ENCODE results near the gene TAGLN2. TPM values are rescaled to one million over a fixed set of nuclear protein-coding genes. Genes with fewer than 3 reads are reported as not detected.

Gene TAGLN2
- total RNA-seq, 5 donors from 2014 or later (not counting 1 experiment from before 2014, with no cell fraction given), result 210 to 372 (median 245) TPM

GRCh38 chr1:159890390-159890789 lies 34.9 kb downstream of the TAGLN2 start:
- Mint-ChIP-seq H3K27ac (no peak overlapping the region), H3K9me3 (no peaks in the 10 kb centered on the region), H3K4me3 (no peak overlapping the region), H3K36me3 (no peaks in the 10 kb centered on the region), H3K27me3 (no peaks in the 10 kb centered on the region), H3K4me1 (peaks cover 5 to 21% (median 17%) of the 10 kb centered on the region in 3 donors)
- Histone ChIP-seq H3K4me3 (ENCODE audit: control insufficient read depth in 1 of 2, extremely low read depth in 1 of 2, low read length in 1 of 2) (no peak overlapping the region), H3K36me3 (ENCODE audit: control insufficient read depth in 2 of 2, extremely low read depth in 1 of 2, insufficient read depth in 1 of 2, low read length in 1 of 2) (no peaks in the 10 kb centered on the region), H3K27ac (ENCODE audit: low read length) (no peak overlapping the region), H3K4me1 (ENCODE audit: control insufficient read depth in 1 of 2, extremely low read depth in 1 of 2, insufficient read depth in 2 of 2, low read length in 2 of 2) (peaks cover 0 to 21% of the 10 kb centered on the region in 2 experiments), H3K27me3 (replicated peaks in 1 of 2; ENCODE audit: control insufficient read depth in 2 of 2, extremely low read depth in 1 of 2, insufficient read depth in 2 of 2, low read length in 1 of 2) (no peaks in the 10 kb centered on the region), H3K9me3 (no peaks in the 10 kb centered on the region)
- ChIA-PET CTCF (interaction anchor here (0.5 to 5.6 kb wide), 12 partner anchors 12 to 123 kb away, joined by 3 to 75 read pairs (median 4); partner anchors contain the start of genes FCRL6 (in 2 of the 2) and DUSP23 (in 1 of the 2)), POLR2A (interaction anchor here (0.5 to 0.7 kb wide), 2 partner anchors 32 to 34 kb away, joined by 3 to 6 read pairs; no protein-coding TSS in a partner anchor)
- ATAC-seq (replicated peaks in 1 of 4) (no peak), DNase-seq (no peak)
- WGBS (ENCODE audit: insufficient coverage), result 97% methylated on average over 5 of the region's 8 CpGs

- Mint-ChIP-seq H3K36me3 (no peaks in the 10 kb centered on the region), H3K4me3 (no peak overlapping the region)
- no peak for DNase-seq
Measured at GRCh38 chr1:159889821-159890252, 35.5 kb downstream of the TAGLN2 start.

GRCh38 chr1:159889202-159889601 lies 36.1 kb downstream of the TAGLN2 start:
- Histone ChIP-seq H3K4me3 (ENCODE audit: control insufficient read depth in 1 of 2, extremely low read depth in 1 of 2, low read length in 1 of 2) (no peak overlapping the region), H3K27me3 (replicated peaks in 1 of 2; ENCODE audit: control insufficient read depth in 2 of 2, extremely low read depth in 1 of 2, insufficient read depth in 2 of 2, low read length in 1 of 2) (no peaks in the 10 kb centered on the region), H3K27ac (ENCODE audit: low read length) (no peak overlapping the region), H3K4me1 (ENCODE audit: control insufficient read depth in 1 of 2, extremely low read depth in 1 of 2, insufficient read depth in 2 of 2, low read length in 2 of 2) (peaks cover 0 to 21% of the 10 kb centered on the region in 2 experiments), H3K36me3 (ENCODE audit: control insufficient read depth in 2 of 2, extremely low read depth in 1 of 2, insufficient read depth in 1 of 2, low read length in 1 of 2) (no peaks in the 10 kb centered on the region), H3K9me3 (no peaks in the 10 kb centered on the region)
- WGBS (ENCODE audit: insufficient coverage), result 100% methylated on average over 2 of the region's 4 CpGs
- DNase-seq (no peak), ATAC-seq (replicated peaks in 1 of 4) (no peak)
- Mint-ChIP-seq H3K4me1 (peaks cover 5 to 21% (median 17%) of the 10 kb centered on the region in 3 donors), H3K4me3 (no peak overlapping the region), H3K27ac (no peak overlapping the region), H3K9me3 (no peaks in the 10 kb centered on the region), H3K36me3 (no peaks in the 10 kb centered on the region), H3K27me3 (no peaks in the 10 kb centered on the region)
- CTCF ChIA-PET, result interaction anchor here (0.6 to 5.6 kb wide), 10 partner anchors 16 to 352 kb away, joined by 3 to 75 read pairs (median 4); partner anchors contain the start of gene DUSP23 (in 1 of the 2)
- POLR2A ChIA-PET, result no interaction called here

More at GRCh38 chr1:159889821-159890252, 35.5 kb downstream of the TAGLN2 start:
- CTCF ChIA-PET, result interaction anchor here (0.5 to 5.6 kb wide), 11 partner anchors 17 to 353 kb away, joined by 3 to 75 read pairs (median 5); partner anchors contain the start of genes DUSP23 (in 1 of the 2) and FCRL6 (in 1 of the 2)
- no peaks in the 10 kb centered on the region for H3K27me3 ChIP-seq (replicated peaks in 1 of 2; ENCODE audit: control insufficient read depth in 2 of 2, extremely low read depth in 1 of 2, insufficient read depth in 2 of 2, low read length in 1 of 2)
- Mint-ChIP-seq H3K27ac (no peak overlapping the region), H3K27me3 (no peaks in the 10 kb centered on the region), H3K9me3 (no peaks in the 10 kb centered on the region), H3K4me1 (peaks cover 5 to 21% (median 17%) of the 10 kb centered on the region in 3 donors)
- no peaks in the 10 kb centered on the region for H3K36me3 ChIP-seq (ENCODE audit: control insufficient read depth in 2 of 2, extremely low read depth in 1 of 2, insufficient read depth in 1 of 2, low read length in 1 of 2)
- no CpG with 5 or more reads among the region's 2 CpGs for WGBS (ENCODE audit: insufficient coverage)
- H3K27ac ChIP-seq (ENCODE audit: low read length), result no peak overlapping the region
- no peak for ATAC-seq (replicated peaks in 1 of 4)
- POLR2A ChIA-PET, result interaction anchor here (0.5 to 0.7 kb wide), 3 partner anchors 33 to 70 kb away, joined by 3 to 6 read pairs (median 3); no protein-coding TSS in a partner anchor
- no peaks in the 10 kb centered on the region for H3K9me3 ChIP-seq
- no peak overlapping the region for H3K4me3 ChIP-seq (ENCODE audit: control insufficient read depth in 1 of 2, extremely low read depth in 1 of 2, low read length in 1 of 2)
- peaks cover 0 to 21% of the 10 kb centered on the region in 2 experiments for H3K4me1 ChIP-seq (ENCODE audit: control insufficient read depth in 1 of 2, extremely low read depth in 1 of 2, insufficient read depth in 2 of 2, low read length in 2 of 2)

GRCh38 chr1:159884296-159884695 lies 41.0 kb downstream of the TAGLN2 start:
- ATAC-seq (replicated peaks in 1 of 4) (no peak), DNase-seq (no peak)
- Mint-ChIP-seq H3K4me3 (no peak overlapping the region), H3K27me3 (no peaks in the 10 kb centered on the region), H3K9me3 (no peaks in the 10 kb centered on the region), H3K27ac (no peak overlapping the region), H3K4me1 (peaks cover 0 to 4% (median 3%) of the 10 kb centered on the region in 3 donors), H3K36me3 (no peaks in the 10 kb centered on the region)
- POLR2A ChIA-PET, result no interaction called here
- no peaks in the 10 kb centered on the region for H3K9me3 ChIP-seq
- H3K36me3 ChIP-seq (ENCODE audit: control insufficient read depth in 2 of 2, extremely low read depth in 1 of 2, insufficient read depth in 1 of 2, low read length in 1 of 2), result no peaks in the 10 kb centered on the region
- peaks cover 6 to 8% of the 10 kb centered on the region in 2 experiments for H3K4me1 ChIP-seq (ENCODE audit: control insufficient read depth in 1 of 2, extremely low read depth in 1 of 2, insufficient read depth in 2 of 2, low read length in 2 of 2)
- CTCF ChIA-PET, result interaction anchor here in 1 of 2 donors (0.5 kb wide), 1 partner anchor 27 kb away, joined by 3 read pairs; no protein-coding TSS in a partner anchor
- 93% methylated on average over 7 of the region's 8 CpGs for WGBS (ENCODE audit: insufficient coverage)
- no peak overlapping the region for H3K27ac ChIP-seq (ENCODE audit: low read length)
- H3K4me3 ChIP-seq (ENCODE audit: control insufficient read depth in 1 of 2, extremely low read depth in 1 of 2, low read length in 1 of 2), result no peak overlapping the region
- no peaks in the 10 kb centered on the region for H3K27me3 ChIP-seq (replicated peaks in 1 of 2; ENCODE audit: control insufficient read depth in 2 of 2, extremely low read depth in 1 of 2, insufficient read depth in 2 of 2, low read length in 1 of 2)

GRCh38 chr1:159883134-159883533 lies 42.2 kb downstream of the TAGLN2 start:
- CTCF ChIA-PET, result no interaction called here

GRCh38 chr1:159882527-159882862 lies 42.8 kb downstream of the TAGLN2 start:
- H3K27me3 Mint-ChIP-seq, result no peaks in the 10 kb centered on the region
- Histone ChIP-seq H3K4me3 (ENCODE audit: control insufficient read depth in 1 of 2, extremely low read depth in 1 of 2, low read length in 1 of 2) (no peak overlapping the region), H3K4me1 (ENCODE audit: control insufficient read depth in 1 of 2, extremely low read depth in 1 of 2, insufficient read depth in 2 of 2, low read length in 2 of 2) (peaks cover 6% of the 10 kb centered on the region in 2 experiments), H3K27me3 (replicated peaks in 1 of 2; ENCODE audit: control insufficient read depth in 2 of 2, extremely low read depth in 1 of 2, insufficient read depth in 2 of 2, low read length in 1 of 2) (no peaks in the 10 kb centered on the region), H3K27ac (ENCODE audit: low read length) (no peak overlapping the region), H3K9me3 (no peaks in the 10 kb centered on the region), H3K36me3 (ENCODE audit: control insufficient read depth in 2 of 2, extremely low read depth in 1 of 2, insufficient read depth in 1 of 2, low read length in 1 of 2) (no peaks in the 10 kb centered on the region)
- no peak overlapping the region for H3K27ac Mint-ChIP-seq
- no CpG with 5 or more reads among the region's 2 CpGs for WGBS (ENCODE audit: insufficient coverage)
- H3K4me1 Mint-ChIP-seq, result no peaks in the 10 kb centered on the region
- no peak for ATAC-seq (replicated peaks in 1 of 4)
- H3K4me3 Mint-ChIP-seq, result no peak overlapping the region
- ChIA-PET CTCF (no interaction called here), POLR2A (no interaction called here)
- no peak for DNase-seq
- H3K36me3 Mint-ChIP-seq, result no peaks in the 10 kb centered on the region
- no peaks in the 10 kb centered on the region for H3K9me3 Mint-ChIP-seq

More at GRCh38 chr1:159883134-159883533, 42.2 kb downstream of the TAGLN2 start:
- POLR2A ChIA-PET, result no interaction called here
- H3K4me1 ChIP-seq (ENCODE audit: control insufficient read depth in 1 of 2, extremely low read depth in 1 of 2, insufficient read depth in 2 of 2, low read length in 2 of 2), result peaks cover 6% of the 10 kb centered on the region in 2 experiments
- H3K27me3 ChIP-seq (replicated peaks in 1 of 2; ENCODE audit: control insufficient read depth in 2 of 2, extremely low read depth in 1 of 2, insufficient read depth in 2 of 2, low read length in 1 of 2), result no peaks in the 10 kb centered on the region
- DNase-seq, result no peak
- Mint-ChIP-seq H3K9me3 (no peaks in the 10 kb centered on the region), H3K4me3 (no peak overlapping the region), H3K27me3 (no peaks in the 10 kb centered on the region), H3K36me3 (no peaks in the 10 kb centered on the region), H3K4me1 (no peaks in the 10 kb centered on the region), H3K27ac (no peak overlapping the region)
- H3K4me3 ChIP-seq (ENCODE audit: control insufficient read depth in 1 of 2, extremely low read depth in 1 of 2, low read length in 1 of 2), result no peak overlapping the region
- no peak for ATAC-seq (replicated peaks in 1 of 4)
- H3K9me3 ChIP-seq, result no peaks in the 10 kb centered on the region
- H3K27ac ChIP-seq (ENCODE audit: low read length), result no peak overlapping the region
- H3K36me3 ChIP-seq (ENCODE audit: control insufficient read depth in 2 of 2, extremely low read depth in 1 of 2, insufficient read depth in 1 of 2, low read length in 1 of 2), result no peaks in the 10 kb centered on the region
- WGBS (ENCODE audit: insufficient coverage), result no CpG with 5 or more reads among the region's 4 CpGs

All from T-cell (primary cell).